ENCODE measurements around the gene SLC6A3. TPM values are rescaled to one million over a fixed set of nuclear protein-coding genes. Genes with fewer than 3 reads are reported as not detected.
"Not testable (repeated sequence)": the region's sequence is repeated elsewhere in the genome, so short reads cannot be mapped to it uniquely, and the experiment has no call there.

The SLC6A3 gene
- total and polyA plus RNA-seq, 9 donors = 0.05 to 0.62 (median 0.40) TPM

- Histone ChIP-seq H3K36me3 (no peaks in the 10 kb centered on the region), H3K4me3 (no peak overlapping the region), H3K27me3 (no peaks in the 10 kb centered on the region), H3K9me3 (no peaks in the 10 kb centered on the region), H3K4me1 (ENCODE audit: insufficient read depth) (no peaks in the 10 kb centered on the region), H3K27ac (no peak overlapping the region)
- DNase-seq = no peak
- 60 to 70% (median 64%) methylated on average over 16 of the region's 16 CpGs for WGBS, 3 donors
- TF ChIP-seq EP300 (IDR thresholded peaks at IDR 0.05) (no peak), POLR2A (IDR thresholded peaks at IDR 0.05) (no peak), CTCF (IDR thresholded peaks at IDR 0.05) (no peak)
- intact Hi-C loops (cut with DNase I) = no loop called here
These were observed 14.9 kb upstream of the SLC6A3 start for GRCh38 chr5:1460054-1460682.

GRCh38 chr5:1459435-1459834 lies 14.2 kb upstream of the SLC6A3 start:
- intact Hi-C loops (cut with DNase I); DNase-seq; H3K36me3 ChIP-seq; H3K4me3 ChIP-seq; H3K4me1 ChIP-seq (ENCODE audit: insufficient read depth); H3K9me3 ChIP-seq; H3K27me3 ChIP-seq; H3K27ac ChIP-seq: not testable (repeated sequence)
- 62 to 93% (median 82%) methylated on average over 2 of the region's 2 CpGs for WGBS, 3 donors

- intact Hi-C loops (cut with DNase I); H3K36me3 ChIP-seq: not testable (repeated sequence)
- 67 to 80% (median 67%) methylated on average over 10 to 13 of the region's 20 CpGs for WGBS, 3 donors
These were observed 11.1 kb upstream of the SLC6A3 start for GRCh38 chr5:1456110-1456881.

GRCh38 chr5:1453613-1454012 lies 8.4 kb upstream of the SLC6A3 start:
- H3K36me3 ChIP-seq = no peaks in the 10 kb centered on the region
- H3K27ac ChIP-seq = no peak overlapping the region
- TF ChIP-seq CTCF (IDR thresholded peaks at IDR 0.05) (no peak), EP300 (IDR thresholded peaks at IDR 0.05) (no peak), POLR2A (IDR thresholded peaks at IDR 0.05) (no peak)

More at GRCh38 chr5:1456110-1456881, 11.1 kb upstream of the SLC6A3 start:
- H3K4me1 ChIP-seq (ENCODE audit: insufficient read depth); DNase-seq; H3K27me3 ChIP-seq; H3K27ac ChIP-seq; H3K9me3 ChIP-seq; H3K4me3 ChIP-seq: not testable (repeated sequence)

GRCh38 chr5:1449081-1449630 lies 3.9 kb upstream of the SLC6A3 start:
- intact Hi-C loops (cut with DNase I) = no loop called here
- no peak for TF ChIP-seq EP300 (IDR thresholded peaks at IDR 0.05)
- TF ChIP-seq POLR2A (IDR thresholded peaks at IDR 0.05) = no peak
- no peak for TF ChIP-seq CTCF (IDR thresholded peaks at IDR 0.05)
- H3K4me1 ChIP-seq (ENCODE audit: insufficient read depth) = no peaks in the 10 kb centered on the region
- WGBS, 3 donors = 84 to 86% (median 86%) methylated on average over 12 of the region's 12 CpGs
- no peak overlapping the region for H3K4me3 ChIP-seq
- H3K36me3 ChIP-seq = no peaks in the 10 kb centered on the region
- H3K9me3 ChIP-seq = peaks cover 0 to 7% of the 10 kb centered on the region in 2 donors
- H3K27ac ChIP-seq = no peak overlapping the region
- no peaks in the 10 kb centered on the region for H3K27me3 ChIP-seq
- no peak for DNase-seq

More at GRCh38 chr5:1453613-1454012, 8.4 kb upstream of the SLC6A3 start:
- no peak for DNase-seq
- Histone ChIP-seq H3K9me3 (peaks cover 0 to 7% of the 10 kb centered on the region in 2 donors), H3K4me3 (no peak overlapping the region), H3K27me3 (no peaks in the 10 kb centered on the region), H3K4me1 (ENCODE audit: insufficient read depth) (no peaks in the 10 kb centered on the region)
- intact Hi-C loops (cut with DNase I) = no loop called here
- WGBS, 3 donors = 78 to 81% (median 81%) methylated on average over 2 of the region's 2 CpGs

Data from ovary (tissue), 9 donors.